Left lung (tissue), 10 donors: ENCODE measurements around the gene SSU72. TPM values are rescaled to one million over a fixed set of nuclear protein-coding genes. Genes with fewer than 3 reads are reported as not detected.

Experiments used
- ATAC-seq: fragments of 200-7000 bp; cut with Tn5 transposase; one replicate; pipeline ENCODE4 v1.9.1; 2020; ENCODE audit warnings: moderate library complexity
- DNase-seq, 4 donors: peaks; one replicate each; pipeline ENCODE4 v3.0.0-alpha.2; 2013 to 2020
- H3K27ac ChIP-seq, 2 donors: fragments of 200-600 bp; sonication (generic) in 1 of 2; one replicate each; pipeline versions ENCODE4 v1.5.0 to v1.8.0; 2020 to 2021
- H3K27me3 ChIP-seq, 2 donors: fragments of 200-600 bp; sonication (generic) in 1 of 2; one replicate each; pipeline versions ENCODE4 v1.5.0 to v1.8.0; 2020 to 2021
- H3K36me3 ChIP-seq, 2 donors: fragments of 200-600 bp; sonication (generic) in 1 of 2; one replicate each; pipeline versions ENCODE4 v1.5.0 to v1.8.0; 2020 to 2021
- H3K4me1 ChIP-seq, 2 donors: fragments of 200-600 bp; one replicate each; pipeline ENCODE4 v1.8.0; 2021
- H3K4me3 ChIP-seq, 2 donors: fragments of 200-600 bp; sonication (generic) in 1 of 2; one replicate each; pipeline versions ENCODE4 v1.5.0 to v1.8.0; 2020 to 2021; ENCODE audit warnings: mild to moderate bottlenecking in 1 of 2
- H3K9me3 ChIP-seq, 2 donors: fragments of 200-600 bp; sonication (generic) in 1 of 2; one replicate each; pipeline versions ENCODE4 v1.5.0 to v1.8.0; 2020 to 2021
- intact Hi-C, 2 donors: fragments of 100-400 bp; cut with DNase I; formaldehyde crosslinking; loops; one replicate each; pipeline versions ENCODE4 v1.11.2 to v1.14.2; 2022
- polyA plus RNA-seq, 6 donors: library from polyadenylated mRNA; unstranded; fragments of 120-200 nt; gene quantifications; one replicate each; pipeline ENCODE4 v1.2.1, GENCODE V29; 2013; ENCODE audit not compliant: insufficient read length in 6 of 6
- total RNA-seq, 2 donors: library from RNA; stranded (reverse); fragmentation: NEBNext Ultra II Directional; extraction: Animal tissue kit (Norgen Biotek cat#: 25700); gene quantifications; one replicate each; pipeline ENCODE4 v1.2.1, GENCODE V29; 2021
- TF ChIP-seq, protein P1 (sequence below), 2 donors: fragments of 200-600 bp; sonication (generic) in 1 of 2; IDR thresholded peaks; one replicate each; pipeline versions ENCODE4 v1.5.0 to v1.8.0; 2021; ENCODE audit warnings: antibody characterized with exemption in 2 of 2
- donor health status: DM: no; HTN: yes; CAD: no.
- donor health status: DM: no; HTN: no; CAD: no.

The SSU72 gene
- total and polyA plus RNA-seq, 8 donors, result 65.2 to 141 (median 72.7) TPM

DNA sequence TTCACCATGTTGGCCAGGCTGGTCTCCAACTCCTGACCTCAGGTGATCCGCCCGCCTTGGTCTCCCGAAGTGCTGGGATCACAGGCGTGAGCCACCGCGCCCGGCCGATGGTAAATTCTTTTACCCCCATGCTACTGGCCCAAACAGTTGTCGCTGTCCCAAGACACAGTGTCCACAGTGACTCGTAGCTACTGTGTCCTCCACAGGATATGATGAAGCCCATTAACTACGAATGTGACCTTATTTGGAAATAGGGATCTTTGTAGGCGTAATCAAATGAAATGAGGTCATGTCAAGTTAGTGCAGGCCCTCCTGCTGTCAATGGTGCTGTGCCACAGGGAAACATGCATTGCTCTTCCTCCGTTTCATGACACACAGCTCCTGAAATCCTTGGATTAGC lies 16.8 kb upstream of the SSU72 start:
- no peaks in the 10 kb centered on the region for H3K36me3 ChIP-seq
- intact Hi-C loops, result no loop called here
- no peaks in the 10 kb centered on the region for H3K4me1 ChIP-seq
- no peak overlapping the region for H3K27ac ChIP-seq
- peaks cover 0 to 20% of the 10 kb centered on the region in 2 donors for H3K27me3 ChIP-seq
- TF ChIP-seq, protein P1, sequence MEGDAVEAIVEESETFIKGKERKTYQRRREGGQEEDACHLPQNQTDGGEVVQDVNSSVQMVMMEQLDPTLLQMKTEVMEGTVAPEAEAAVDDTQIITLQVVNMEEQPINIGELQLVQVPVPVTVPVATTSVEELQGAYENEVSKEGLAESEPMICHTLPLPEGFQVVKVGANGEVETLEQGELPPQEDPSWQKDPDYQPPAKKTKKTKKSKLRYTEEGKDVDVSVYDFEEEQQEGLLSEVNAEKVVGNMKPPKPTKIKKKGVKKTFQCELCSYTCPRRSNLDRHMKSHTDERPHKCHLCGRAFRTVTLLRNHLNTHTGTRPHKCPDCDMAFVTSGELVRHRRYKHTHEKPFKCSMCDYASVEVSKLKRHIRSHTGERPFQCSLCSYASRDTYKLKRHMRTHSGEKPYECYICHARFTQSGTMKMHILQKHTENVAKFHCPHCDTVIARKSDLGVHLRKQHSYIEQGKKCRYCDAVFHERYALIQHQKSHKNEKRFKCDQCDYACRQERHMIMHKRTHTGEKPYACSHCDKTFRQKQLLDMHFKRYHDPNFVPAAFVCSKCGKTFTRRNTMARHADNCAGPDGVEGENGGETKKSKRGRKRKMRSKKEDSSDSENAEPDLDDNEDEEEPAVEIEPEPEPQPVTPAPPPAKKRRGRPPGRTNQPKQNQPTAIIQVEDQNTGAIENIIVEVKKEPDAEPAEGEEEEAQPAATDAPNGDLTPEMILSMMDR (IDR thresholded peaks at IDR 0.05), result no peak
- H3K4me3 ChIP-seq, result no peak overlapping the region
- DNase-seq (peak in 1 of 4 donors; percentile 39), ATAC-seq (no peak)
- no peaks in the 10 kb centered on the region for H3K9me3 ChIP-seq

DNA sequence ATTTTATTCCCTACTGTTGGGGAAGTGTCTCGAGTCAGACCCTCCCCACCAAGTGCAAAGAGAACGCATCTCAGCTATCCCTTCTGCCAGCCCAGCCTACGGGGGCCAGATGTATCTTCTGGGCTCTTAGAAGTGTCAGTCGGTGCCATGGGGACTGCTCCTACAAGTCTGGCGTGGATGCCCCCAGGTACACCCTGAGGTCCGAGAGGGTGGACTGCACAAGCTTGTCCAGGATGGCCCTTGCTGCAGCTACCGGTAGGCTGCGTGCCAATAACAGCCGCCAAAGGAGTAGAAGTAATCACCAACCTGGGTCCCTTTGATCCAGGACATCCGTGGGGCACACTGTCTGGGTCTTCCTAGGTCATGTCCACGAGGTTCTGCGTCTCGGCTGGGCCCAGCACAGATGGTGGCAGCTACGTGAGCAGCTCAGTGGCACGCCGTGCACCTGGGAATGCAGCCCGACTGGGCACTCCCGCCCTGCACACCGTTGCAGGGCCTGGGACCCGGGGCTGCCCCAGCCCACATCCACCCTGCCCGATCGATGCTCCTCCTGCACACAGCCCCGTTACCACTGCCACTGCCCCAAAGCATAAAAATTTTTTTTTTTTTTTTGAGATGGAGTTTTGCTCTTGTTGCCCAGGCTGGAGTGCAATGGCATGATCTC lies 8.8 kb upstream of the SSU72 start:
- H3K9me3 ChIP-seq, result no peaks in the 10 kb centered on the region
- DNase-seq (no peak), ATAC-seq (no peak)
- no peaks in the 10 kb centered on the region for H3K36me3 ChIP-seq
- H3K4me3 ChIP-seq, result no peak overlapping the region
- H3K27ac ChIP-seq, result no peak overlapping the region
- H3K4me1 ChIP-seq, result no peaks in the 10 kb centered on the region
- peaks cover 0 to 69% of the 10 kb centered on the region in 2 donors for H3K27me3 ChIP-seq
- TF ChIP-seq, protein P1 (IDR thresholded peaks at IDR 0.05), result no peak
- intact Hi-C loops, result no loop called here

DNA sequence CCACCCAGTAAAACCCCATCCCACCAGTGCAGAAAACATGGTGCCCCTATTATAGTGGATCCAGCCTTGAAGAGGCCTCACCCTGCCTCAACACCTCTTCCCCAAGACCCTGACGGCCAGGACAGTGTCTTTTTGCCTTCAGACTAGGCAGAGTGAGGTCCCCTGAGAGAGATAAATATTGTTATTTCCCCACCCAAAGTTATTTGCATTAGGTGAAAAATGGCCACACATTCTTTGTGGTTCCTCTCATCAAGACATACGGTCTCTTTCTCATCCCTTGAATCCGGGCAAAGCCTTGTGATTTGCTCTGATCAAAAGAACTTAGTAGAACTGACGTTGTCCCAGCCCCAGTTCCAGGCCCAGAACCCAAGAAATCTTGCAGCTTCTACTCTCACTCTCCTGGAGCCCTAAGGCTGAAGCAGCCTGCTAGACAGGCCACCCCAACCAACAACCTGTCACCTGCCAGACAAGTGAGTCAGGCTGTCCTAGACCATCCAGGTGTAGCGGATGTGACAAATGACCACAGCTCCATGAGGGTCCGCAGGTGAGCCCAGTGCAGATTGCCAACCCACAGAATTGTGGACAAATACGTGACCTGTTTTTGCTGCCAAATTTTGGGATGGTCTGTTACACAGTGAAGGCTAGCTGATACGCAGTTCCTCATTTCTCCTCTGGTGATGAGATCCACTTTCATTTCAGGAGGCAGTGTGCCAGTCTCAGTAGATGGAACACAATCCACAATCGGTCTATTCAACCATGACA lies 8.1 kb upstream of the SSU72 start:
- Histone ChIP-seq H3K27me3 (peaks cover 0 to 69% of the 10 kb centered on the region in 2 donors), H3K4me3 (no peak overlapping the region), H3K4me1 (no peaks in the 10 kb centered on the region), H3K27ac (no peak overlapping the region), H3K9me3 (no peaks in the 10 kb centered on the region), H3K36me3 (no peaks in the 10 kb centered on the region)
- no peak for ATAC-seq
- intact Hi-C loops, result no loop called here
- TF ChIP-seq, protein P1 (IDR thresholded peaks at IDR 0.05), result no peak
- DNase-seq, result peak in 1 of 4 donors; percentile 3

DNA sequence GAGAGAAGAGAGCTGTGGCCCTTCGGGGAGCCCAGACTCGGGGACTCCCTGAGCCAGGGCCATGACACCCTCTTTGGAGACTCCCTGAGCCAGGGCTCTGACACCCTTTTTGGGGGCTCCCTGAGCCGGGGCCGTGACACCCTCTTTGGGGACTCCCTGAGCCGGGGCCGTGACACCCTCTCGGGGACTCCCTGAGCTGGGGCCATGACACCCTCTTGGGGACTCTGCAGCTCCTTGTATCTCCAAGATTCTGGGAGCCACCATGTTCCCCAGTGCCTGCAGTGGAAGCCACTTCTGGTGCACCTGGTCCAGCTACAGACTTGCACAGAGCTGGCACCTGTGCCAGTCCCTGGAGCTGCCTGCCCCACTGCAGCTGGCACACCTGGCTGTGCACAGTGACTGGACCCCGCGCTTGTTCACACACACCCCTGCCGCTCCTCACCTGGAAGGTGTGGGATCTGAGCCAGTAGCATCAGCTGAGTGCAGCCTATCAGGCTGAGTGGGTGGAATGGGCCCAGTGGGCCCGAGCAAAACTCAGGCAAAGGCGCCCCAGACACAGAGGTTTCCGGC lies 3.8 kb upstream of the SSU72 start:
- no peak for ATAC-seq
- intact Hi-C loops, result no loop called here
- no peaks in the 10 kb centered on the region for H3K36me3 ChIP-seq
- H3K4me3 ChIP-seq, result no peak overlapping the region
- TF ChIP-seq, protein P1 (IDR thresholded peaks at IDR 0.05), result no peak
- no peak overlapping the region for H3K27ac ChIP-seq
- peak in 1 of 4 donors; percentile 63 for DNase-seq
- H3K27me3 ChIP-seq, result peaks cover 0 to 36% of the 10 kb centered on the region in 2 donors
- peaks cover 1 to 18% of the 10 kb centered on the region in 2 donors for H3K4me1 ChIP-seq
- no peaks in the 10 kb centered on the region for H3K9me3 ChIP-seq
